HG03066 (cell line): ENCODE data around the gene CYSLTR2.
"Not testable (repeated sequence)": the region's sequence is repeated elsewhere in the genome, so short reads cannot be mapped to it uniquely, and the experiment has no call there.

Source experiments
- ATAC-seq: cut with Tn5 transposase; IDR thresholded peaks from one replicate; pipeline ENCODE4 v1.9.1; 2021; ENCODE audit warnings: low read depth; ENCODE audit not compliant: unreplicated experiment

Gene CYSLTR2

GRCh38 chr13:48644141-48644540 is 9.6 kb upstream of the CYSLTR2 start:
- ATAC-seq = no peak

- no peak for ATAC-seq
These were observed 8.8 kb upstream of the CYSLTR2 start for GRCh38 chr13:48644951-48645350.

GRCh38 chr13:48645845-48646244 is 7.9 kb upstream of the CYSLTR2 start:
- no peak for ATAC-seq

GRCh38 chr13:48646791-48647190 is 6.9 kb upstream of the CYSLTR2 start:
- no peak for ATAC-seq

- ATAC-seq = no peak
These were observed 6.1 kb upstream of the CYSLTR2 start for GRCh38 chr13:48647625-48648024.

- no peak for ATAC-seq
These were observed 5.3 kb upstream of the CYSLTR2 start for GRCh38 chr13:48648446-48648845.

GRCh38 chr13:48652851-48653471 is 768 bp upstream of the CYSLTR2 start:
- no peak for ATAC-seq

GRCh38 chr13:48654511-48654910 is 782 bp downstream of the CYSLTR2 start:
- ATAC-seq = no peak

- no peak for ATAC-seq
These were observed 1.6 kb downstream of the CYSLTR2 start for GRCh38 chr13:48655291-48655690.

- no peak for ATAC-seq
These were observed 2.9 kb downstream of the CYSLTR2 start for GRCh38 chr13:48656608-48657007.

GRCh38 chr13:48660361-48661076 is 6.8 kb downstream of the CYSLTR2 start:
- ATAC-seq = no peak

GRCh38 chr13:48661107-48661506 is 7.4 kb downstream of the CYSLTR2 start:
- ATAC-seq = no peak

- no peak for ATAC-seq
These were observed 8.5 kb downstream of the CYSLTR2 start for GRCh38 chr13:48662226-48662625.

GRCh38 chr13:48667136-48667535 is 13.4 kb downstream of the CYSLTR2 start:
- ATAC-seq = no peak

- ATAC-seq = not testable (repeated sequence)
These were observed 17.7 kb downstream of the CYSLTR2 start for GRCh38 chr13:48671421-48671820.

GRCh38 chr13:48675247-48675646 is 21.5 kb downstream of the CYSLTR2 start:
- no peak for ATAC-seq

- no peak for ATAC-seq
These were observed 24.6 kb downstream of the CYSLTR2 start for GRCh38 chr13:48678316-48678715.

- no peak for ATAC-seq
These were observed 26.4 kb downstream of the CYSLTR2 start for GRCh38 chr13:48679941-48680680.

- no peak for ATAC-seq
These were observed 27.1 kb downstream of the CYSLTR2 start for GRCh38 chr13:48680756-48681392.

- ATAC-seq = no peak
These were observed 28.2 kb downstream of the CYSLTR2 start for GRCh38 chr13:48681905-48682304.

- no peak for ATAC-seq
These were observed 28.7 kb downstream of the CYSLTR2 start for GRCh38 chr13:48682436-48682835.
